ENCODE measurements around the gene YBX2.
"Not testable (repeated sequence)": the region's sequence is repeated elsewhere in the genome, so short reads cannot be mapped to it uniquely, and the experiment has no call there.

- TF ChIP-seq CTCF (IDR thresholded peaks at IDR 0.05); EZH2 (IDR thresholded peaks at IDR 0.05; ENCODE audit: borderline replicate concordance, insufficient read depth, low read depth, low read length, poor library complexity, severe bottlenecking): not testable (repeated sequence)
These were observed 38.2 kb upstream of the YBX2 start for GRCh38 chr17:7332600-7333069.

Data from B cell (primary cell).